IPS DF 6.9 (cell line): Measurements from ENCODE around the gene CLHC1.

Source experiments
- DNase-seq: peaks from one replicate; pipeline ENCODE4 v3.0.0-alpha.2; 2013; ENCODE audit warnings: low read depth, low spot score
- H3K27ac ChIP-seq: one replicate; pipeline ENCODE4 v1.5.1; 2013; ENCODE audit warnings: low read length, control low read depth
- H3K27me3 ChIP-seq: 2 replicates; pipeline ENCODE4 v1.6.1; 2013; ENCODE audit warnings: mild to moderate bottlenecking, low read length; ENCODE audit not compliant: control insufficient read depth, insufficient read depth
- H3K36me3 ChIP-seq: 2 replicates; pipeline ENCODE4 v1.6.1; 2013; ENCODE audit warnings: low read length; ENCODE audit not compliant: control insufficient read depth, insufficient read depth
- H3K4me1 ChIP-seq: 2 replicates; pipeline ENCODE4 v1.6.1; 2013; ENCODE audit warnings: low read length; ENCODE audit not compliant: control insufficient read depth, insufficient read depth
- H3K4me3 ChIP-seq: 2 replicates; pipeline ENCODE4 v1.5.1; 2013; ENCODE audit warnings: mild to moderate bottlenecking, low read length
- H3K9me3 ChIP-seq: 2 replicates; pipeline ENCODE4 v1.6.1; 2013; ENCODE audit warnings: low read length, inconsistent platforms; ENCODE audit not compliant: control insufficient read depth, insufficient read depth
- WGBS: extraction: QIAGEN DNeasy Blood & Tissue Kit; methylation state at CpG from one replicate; pipeline ENCODE4 v1.1.7; 2013; ENCODE audit warnings: mixed read lengths, missing lambda C conversion rate; ENCODE audit not compliant: insufficient read length, insufficient coverage; 5-methylcytosine and 5-hydroxymethylcytosine counted together

Gene CLHC1

GRCh38 chr2:55141572-55142413, 90.3 kb downstream of the CLHC1 start:
- Histone ChIP-seq H3K4me3 (no peak overlapping the region), H3K4me1 (peaks cover 2% of the 10 kb centered on the region; the same call in 1 of the 2 replicates), H3K27me3 (no peaks in the 10 kb centered on the region), H3K9me3 (no peaks in the 10 kb centered on the region), H3K27ac (no peak overlapping the region), H3K36me3 (no peaks in the 10 kb centered on the region)
- no peak for DNase-seq
- WGBS = no CpG with 5 or more reads among the region's 9 CpGs

- H3K27ac ChIP-seq = no peak overlapping the region
- no peaks in the 10 kb centered on the region for H3K27me3 ChIP-seq
- H3K4me1 ChIP-seq = peaks cover 2% of the 10 kb centered on the region; the same call in 1 of the 2 replicates
- WGBS = no CpG with 5 or more reads among the region's 8 CpGs
- no peak for DNase-seq
- H3K9me3 ChIP-seq = no peaks in the 10 kb centered on the region
- H3K36me3 ChIP-seq = no peaks in the 10 kb centered on the region
- H3K4me3 ChIP-seq = no peak overlapping the region
Observed at GRCh38 chr2:55140316-55141219, 91.5 kb downstream of the CLHC1 start.

GRCh38 chr2:55139305-55139704, 92.8 kb downstream of the CLHC1 start:
- Histone ChIP-seq H3K36me3 (no peaks in the 10 kb centered on the region), H3K27ac (no peak overlapping the region), H3K4me1 (peaks cover 3% of the 10 kb centered on the region; the same call in 1 of the 2 replicates), H3K4me3 (no peak overlapping the region), H3K27me3 (no peaks in the 10 kb centered on the region), H3K9me3 (no peaks in the 10 kb centered on the region)
- no CpG with 5 or more reads among the region's 3 CpGs for WGBS
- DNase-seq = no peak

GRCh38 chr2:55138882-55139229, 93.2 kb downstream of the CLHC1 start:
- Histone ChIP-seq H3K27me3 (no peaks in the 10 kb centered on the region), H3K36me3 (no peaks in the 10 kb centered on the region), H3K27ac (no peak overlapping the region), H3K4me1 (peaks cover 5% of the 10 kb centered on the region; the same call in 1 of the 2 replicates), H3K4me3 (no peak overlapping the region), H3K9me3 (no peaks in the 10 kb centered on the region)
- no CpG with 5 or more reads among the region's 5 CpGs for WGBS
- DNase-seq = no peak

- H3K36me3 ChIP-seq = no peaks in the 10 kb centered on the region
- DNase-seq = no peak
- no CpG with 5 or more reads among the region's 12 CpGs for WGBS
- H3K4me1 ChIP-seq = peaks cover 7% of the 10 kb centered on the region; the same call in 1 of the 2 replicates
- no peak overlapping the region for H3K27ac ChIP-seq
- no peak overlapping the region for H3K4me3 ChIP-seq
- H3K27me3 ChIP-seq = no peaks in the 10 kb centered on the region
- no peaks in the 10 kb centered on the region for H3K9me3 ChIP-seq
Observed at GRCh38 chr2:55138014-55138881, 93.8 kb downstream of the CLHC1 start.

- no peak for DNase-seq
- H3K27ac ChIP-seq = no peak overlapping the region
- peaks cover 7% of the 10 kb centered on the region; the same call in 1 of the 2 replicates for H3K4me1 ChIP-seq
- no peak overlapping the region for H3K4me3 ChIP-seq
- H3K27me3 ChIP-seq = no peaks in the 10 kb centered on the region
- H3K36me3 ChIP-seq = no peaks in the 10 kb centered on the region
- H3K9me3 ChIP-seq = no peaks in the 10 kb centered on the region
- no CpG with 5 or more reads among the region's 23 CpGs for WGBS
Observed at GRCh38 chr2:55137024-55137958, 94.8 kb downstream of the CLHC1 start.

- no peak for DNase-seq
- H3K27ac ChIP-seq = no peak overlapping the region
- WGBS = no CpG with 5 or more reads among the region's 4 CpGs
- H3K27me3 ChIP-seq = no peaks in the 10 kb centered on the region
- H3K4me1 ChIP-seq = peaks cover 7% of the 10 kb centered on the region; the same call in 1 of the 2 replicates
- H3K4me3 ChIP-seq = no peak overlapping the region
- H3K36me3 ChIP-seq = no peaks in the 10 kb centered on the region
- no peaks in the 10 kb centered on the region for H3K9me3 ChIP-seq
Observed at GRCh38 chr2:55136138-55136541, 96.0 kb downstream of the CLHC1 start.

- Histone ChIP-seq H3K9me3 (no peaks in the 10 kb centered on the region), H3K27ac (no peak overlapping the region), H3K4me3 (no peak overlapping the region), H3K27me3 (no peaks in the 10 kb centered on the region), H3K36me3 (no peaks in the 10 kb centered on the region), H3K4me1 (peaks cover 7% of the 10 kb centered on the region; the same call in 1 of the 2 replicates)
- no CpG with 5 or more reads among the region's 2 CpGs for WGBS
- DNase-seq = no peak
Observed at GRCh38 chr2:55135491-55135890, 96.6 kb downstream of the CLHC1 start.

- H3K9me3 ChIP-seq = no peaks in the 10 kb centered on the region
- no CpG with 5 or more reads among the region's 1 CpG for WGBS
- peaks cover 7% of the 10 kb centered on the region; the same call in 1 of the 2 replicates for H3K4me1 ChIP-seq
- no peak for DNase-seq
- H3K27me3 ChIP-seq = no peaks in the 10 kb centered on the region
- H3K36me3 ChIP-seq = no peaks in the 10 kb centered on the region
- H3K4me3 ChIP-seq = no peak overlapping the region
- no peak overlapping the region for H3K27ac ChIP-seq
Observed at GRCh38 chr2:55134316-55134706, 97.8 kb downstream of the CLHC1 start.
